NT2/D1 (cell line): Measurements from ENCODE around the gene IL17RB.

Experiments used
- DNase-seq: peaks from one replicate; pipeline ENCODE4 v3.0.0-alpha.2; 2011; ENCODE audit warnings: low read depth, low spot score
- H3K27me3 ChIP-seq: 2 replicates; pipeline ENCODE4 v1.6.0; 2011; ENCODE audit warnings: mild to moderate bottlenecking; ENCODE audit not compliant: insufficient read length, insufficient read depth
- H3K36me3 ChIP-seq: 2 replicates; pipeline ENCODE4 v1.6.1; 2011; ENCODE audit warnings: mild to moderate bottlenecking, low read length, mixed read lengths; ENCODE audit not compliant: insufficient read depth, insufficient read length
- H3K4me1 ChIP-seq: 2 replicates; pipeline ENCODE4 v1.5.1; 2011; ENCODE audit not compliant: insufficient read depth, insufficient read length
- H3K4me3 ChIP-seq: 2 replicates; pipeline ENCODE4 v1.5.1; 2011; ENCODE audit warnings: low read depth; ENCODE audit not compliant: insufficient read length
- H3K9ac ChIP-seq: 2 replicates; pipeline ENCODE4 v1.6.0; 2011; ENCODE audit warnings: low read depth; ENCODE audit not compliant: insufficient read length
- H3K9me3 ChIP-seq: 2 replicates; pipeline ENCODE4 v1.5.1; 2011; ENCODE audit warnings: mild to moderate bottlenecking, low read length; ENCODE audit not compliant: insufficient read depth
- SUZ12 ChIP-seq: IDR thresholded peaks from 2 replicates; pipeline ENCODE4 v1.6.1; 2011; ENCODE audit not compliant: insufficient read length, insufficient read depth; ENCODE audit errors: extremely low read depth
- YY1 ChIP-seq: IDR thresholded peaks from 2 replicates; pipeline ENCODE4 v1.6.1; 2011; ENCODE audit not compliant: insufficient read length, insufficient read depth
- ZNF274 ChIP-seq: IDR thresholded peaks from 2 replicates; pipeline ENCODE4 v1.6.1; 2011; ENCODE audit warnings: mild to moderate bottlenecking, low read depth, low read length

The IL17RB gene

GRCh38 chr3:53803124-53803815, 43.1 kb upstream of the IL17RB start:
- H3K9me3 ChIP-seq = no peaks in the 10 kb centered on the region
- H3K4me1 ChIP-seq = peaks cover 27% of the 10 kb centered on the region
- H3K4me3 ChIP-seq = no peak overlapping the region
- H3K36me3 ChIP-seq = no peaks in the 10 kb centered on the region
- DNase-seq = no peak
- H3K9ac ChIP-seq = no peak overlapping the region
- no peaks in the 10 kb centered on the region for H3K27me3 ChIP-seq
- TF ChIP-seq YY1 (no peak), ZNF274 (no peak), SUZ12 (no peak)

- DNase-seq = no peak
- H3K36me3 ChIP-seq = no peaks in the 10 kb centered on the region
- H3K9me3 ChIP-seq = no peaks in the 10 kb centered on the region
- H3K4me3 ChIP-seq = no peak overlapping the region
- peak overlapping the region; percentile 12 for H3K9ac ChIP-seq
- TF ChIP-seq SUZ12 (no peak), ZNF274 (no peak), YY1 (no peak)
- peaks cover 27% of the 10 kb centered on the region for H3K4me1 ChIP-seq
- no peaks in the 10 kb centered on the region for H3K27me3 ChIP-seq
Measured at GRCh38 chr3:53803816-53804695, 42.3 kb upstream of the IL17RB start.

GRCh38 chr3:53804697-53805462, 41.5 kb upstream of the IL17RB start:
- no peaks in the 10 kb centered on the region for H3K27me3 ChIP-seq
- no peak for TF ChIP-seq YY1
- TF ChIP-seq ZNF274 = no peak
- no peak for TF ChIP-seq SUZ12
- peak; percentile 70 for DNase-seq
- peaks cover 23% of the 10 kb centered on the region for H3K4me1 ChIP-seq
- no peak overlapping the region for H3K4me3 ChIP-seq
- H3K9me3 ChIP-seq = no peaks in the 10 kb centered on the region
- H3K9ac ChIP-seq = no peak overlapping the region
- no peaks in the 10 kb centered on the region for H3K36me3 ChIP-seq

- Histone ChIP-seq H3K9ac (no peak overlapping the region), H3K27me3 (no peaks in the 10 kb centered on the region), H3K9me3 (no peaks in the 10 kb centered on the region), H3K4me3 (no peak overlapping the region), H3K4me1 (peaks cover 23% of the 10 kb centered on the region), H3K36me3 (no peaks in the 10 kb centered on the region)
- no peak for TF ChIP-seq YY1
- no peak for TF ChIP-seq ZNF274
- TF ChIP-seq SUZ12 = no peak
- no peak for DNase-seq
Measured at GRCh38 chr3:53805463-53806159, 40.8 kb upstream of the IL17RB start.

GRCh38 chr3:53806182-53807116, 39.9 kb upstream of the IL17RB start:
- no peak for TF ChIP-seq SUZ12
- Histone ChIP-seq H3K36me3 (no peaks in the 10 kb centered on the region), H3K4me1 (peaks cover 24% of the 10 kb centered on the region), H3K9me3 (no peaks in the 10 kb centered on the region), H3K4me3 (no peak overlapping the region), H3K27me3 (no peaks in the 10 kb centered on the region), H3K9ac (no peak overlapping the region)
- DNase-seq = no peak

- Histone ChIP-seq H3K9ac (peak overlapping the region; percentile 28), H3K27me3 (no peaks in the 10 kb centered on the region), H3K9me3 (no peaks in the 10 kb centered on the region), H3K4me3 (no peak overlapping the region), H3K36me3 (no peaks in the 10 kb centered on the region), H3K4me1 (peaks cover 24% of the 10 kb centered on the region)
- TF ChIP-seq ZNF274 (no peak), SUZ12 (no peak), YY1 (no peak)
- DNase-seq = no peak
Measured at GRCh38 chr3:53807117-53807810, 39.1 kb upstream of the IL17RB start.
